GM21825 (cell line): ENCODE measurements around the gene KCNC4.

Experiments
- ATAC-seq: cut with Tn5 transposase; IDR thresholded peaks from one replicate; pipeline ENCODE4 v1.9.1; 2021; ENCODE audit warnings: mild to moderate bottlenecking, moderate library complexity; ENCODE audit not compliant: unreplicated experiment

KCNC4 gene

GRCh38 chr1:110209715-110210603, at the start of gene KCNC4:
TSS of gene KCNC4 (plus strand) at chr1:110210314. CDS start at chr1:110211500, 1,186 bp downstream.
- peak; percentile 81 for ATAC-seq

- ATAC-seq, result no peak
Observed at GRCh38 chr1:110160538-110161100, 49.5 kb upstream of the KCNC4 start.

DNA sequence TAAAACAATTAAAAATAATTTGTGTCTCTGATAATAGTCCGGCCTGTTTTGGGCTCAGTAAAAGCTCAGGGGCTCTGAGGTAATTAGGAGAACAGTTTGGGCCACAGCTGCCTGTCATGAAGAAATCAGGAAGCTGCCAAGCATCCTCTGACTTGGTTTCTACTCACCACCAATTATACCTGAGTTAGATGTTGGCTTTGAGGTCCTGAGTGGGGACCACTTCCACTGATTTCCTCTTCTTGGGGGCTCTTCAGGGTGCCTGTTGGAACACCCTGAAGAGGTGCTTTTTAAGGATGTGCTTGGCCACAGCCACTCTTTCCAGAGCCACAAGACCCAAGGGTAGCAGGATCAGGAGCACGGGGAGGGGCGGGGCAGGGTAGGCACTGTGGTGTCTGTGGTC, 48.9 kb upstream of the KCNC4 start:
- ATAC-seq, result no peak

GRCh38 chr1:110161849-110162248, 48.3 kb upstream of the KCNC4 start:
- no peak for ATAC-seq

DNA sequence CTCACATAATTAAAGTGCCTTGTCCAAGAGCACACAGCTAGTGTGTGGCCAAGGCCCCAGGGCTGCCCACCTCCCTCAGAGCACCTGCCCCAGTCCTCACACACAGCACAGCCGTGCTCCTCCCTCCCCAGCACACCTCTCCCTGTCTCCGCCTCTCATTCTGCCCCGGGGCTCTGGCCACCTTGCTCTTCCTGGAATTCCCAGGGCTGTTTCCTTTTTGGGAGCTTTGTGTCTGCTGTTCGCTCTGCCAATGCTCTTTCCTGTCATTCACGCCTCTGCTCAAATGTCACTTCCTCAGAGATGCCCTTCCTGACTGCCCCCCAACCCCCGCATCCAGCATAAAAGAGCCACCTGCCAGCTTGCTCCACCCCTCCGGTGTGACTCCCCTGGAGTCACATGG, 46.5 kb upstream of the KCNC4 start:
- ATAC-seq, result no peak

DNA sequence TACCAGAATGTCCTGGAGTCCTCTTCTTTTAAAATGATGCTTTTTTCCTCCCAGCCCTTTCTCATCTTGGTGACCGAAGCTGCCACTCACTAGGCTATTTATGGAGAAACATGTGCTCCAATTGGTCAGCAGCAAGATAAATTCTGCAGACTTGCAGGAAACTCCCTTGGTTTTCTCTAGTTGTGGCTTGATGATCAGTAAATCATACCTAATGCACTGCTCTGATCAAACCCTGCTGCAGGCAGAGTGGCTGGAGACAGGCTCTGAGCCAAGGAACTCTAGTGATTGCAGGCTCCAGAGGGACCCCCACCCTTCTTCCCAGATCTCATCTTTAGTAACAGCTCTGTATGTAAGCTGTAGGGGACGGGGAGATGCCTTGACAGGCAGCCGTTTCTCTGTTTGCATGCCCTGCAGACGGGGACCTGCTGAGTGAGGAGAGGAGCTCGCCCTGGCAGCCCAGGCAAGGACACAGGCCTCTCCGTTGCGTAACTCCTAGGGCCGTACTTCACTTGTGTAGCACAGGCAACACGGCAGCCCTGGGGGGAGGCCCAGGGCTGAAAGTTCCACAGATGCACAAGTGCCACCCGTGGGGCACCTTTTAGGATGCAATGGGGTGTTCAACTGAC, 45.3 kb upstream of the KCNC4 start:
- no peak for ATAC-seq

- no peak for ATAC-seq
Observed at GRCh38 chr1:110165761-110166231, 44.3 kb upstream of the KCNC4 start.

GRCh38 chr1:110166861-110167260, 43.3 kb upstream of the KCNC4 start:
- ATAC-seq, result no peak

GRCh38 chr1:110170766-110171733, 39.1 kb upstream of the KCNC4 start:
- ATAC-seq, result no peak

DNA sequence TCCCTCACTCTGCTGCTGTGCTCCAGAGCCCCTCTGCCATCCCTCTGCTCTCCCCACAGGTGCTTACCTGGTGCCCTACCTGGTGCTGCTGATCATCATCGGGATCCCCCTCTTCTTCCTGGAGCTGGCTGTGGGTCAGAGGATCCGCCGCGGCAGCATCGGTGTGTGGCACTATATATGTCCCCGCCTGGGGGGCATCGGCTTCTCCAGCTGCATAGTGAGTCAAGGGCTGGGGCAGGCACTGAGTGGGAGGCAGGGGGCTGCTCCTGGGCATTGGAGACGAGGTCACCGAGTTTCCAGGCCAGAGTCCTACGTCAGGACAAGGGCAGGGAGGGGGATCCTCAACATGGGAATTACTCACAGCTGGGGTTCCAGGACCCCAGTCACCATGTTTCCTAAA, 38.1 kb upstream of the KCNC4 start:
- no peak for ATAC-seq

DNA sequence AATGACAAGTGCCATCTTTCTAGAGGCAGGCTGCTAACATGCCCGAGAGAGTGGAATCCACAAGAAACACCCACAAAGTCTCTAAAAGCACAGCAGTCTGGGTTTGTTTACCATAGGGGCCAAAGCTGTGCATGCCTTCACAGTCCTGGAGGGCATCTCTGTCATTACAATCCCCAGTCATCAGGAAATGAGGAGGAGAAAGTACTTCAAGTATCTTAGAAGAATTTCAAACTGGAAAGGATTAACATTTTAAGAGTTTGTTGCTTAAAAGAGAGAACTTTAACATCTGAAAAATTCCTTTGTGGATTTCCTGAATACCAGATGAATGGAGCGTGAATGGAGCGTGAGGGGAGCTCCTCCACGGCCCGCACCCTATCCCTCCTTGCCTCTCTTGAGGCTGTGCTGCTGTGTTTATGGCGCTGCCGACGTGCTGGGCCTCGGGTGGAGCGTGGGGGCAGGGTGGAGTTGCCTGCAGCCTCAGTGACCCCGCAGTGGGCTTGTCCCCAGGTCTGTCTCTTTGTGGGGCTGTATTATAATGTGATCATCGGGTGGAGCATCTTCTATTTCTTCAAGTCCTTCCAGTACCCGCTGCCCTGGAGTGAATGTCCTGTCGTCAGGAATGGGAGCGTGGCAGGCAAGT, 36.5 kb upstream of the KCNC4 start:
- no peak for ATAC-seq

DNA sequence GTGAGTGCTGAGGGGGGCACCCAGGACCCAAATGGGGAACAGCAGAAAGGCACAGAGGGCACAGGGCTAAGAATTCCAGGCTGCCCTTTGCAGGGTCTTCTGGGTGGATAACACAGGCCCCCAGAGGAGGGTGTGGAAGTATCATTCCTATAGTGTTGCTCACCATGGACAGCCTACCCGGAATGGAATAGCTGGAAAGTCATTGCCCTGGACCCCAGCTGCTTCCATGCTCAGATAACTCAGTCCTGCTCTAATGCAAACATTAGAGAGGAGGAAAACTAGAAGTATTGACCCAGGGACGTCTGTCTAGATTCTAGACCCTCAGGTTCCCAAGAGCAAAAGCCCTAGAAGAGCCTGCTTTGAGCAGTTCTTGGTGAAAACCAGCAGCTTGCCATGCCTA, 35.2 kb upstream of the KCNC4 start:
- no peak for ATAC-seq

- ATAC-seq, result no peak
Observed at GRCh38 chr1:110176299-110176956, 33.7 kb upstream of the KCNC4 start.

DNA sequence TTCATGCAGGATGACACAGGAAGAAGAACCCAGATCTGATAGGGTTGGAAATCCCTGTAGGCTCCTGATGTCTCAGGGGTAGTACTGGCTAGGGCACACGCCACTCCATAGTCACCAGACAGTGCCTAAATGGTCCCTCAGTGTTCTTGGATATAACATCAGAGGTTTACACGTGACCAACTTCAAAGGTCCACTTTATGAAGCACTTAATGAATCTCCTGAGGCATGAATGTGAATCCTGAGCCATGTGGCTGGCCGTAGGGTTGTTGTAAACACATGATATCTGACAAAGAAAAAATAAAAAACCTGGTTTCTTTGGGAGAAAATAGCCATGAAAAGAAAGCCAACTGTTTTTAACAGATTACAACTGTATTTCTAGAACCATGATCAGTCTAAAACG, 32.3 kb upstream of the KCNC4 start:
- no peak for ATAC-seq

GRCh38 chr1:110183642-110184167, 26.4 kb upstream of the KCNC4 start:
- no peak for ATAC-seq

DNA sequence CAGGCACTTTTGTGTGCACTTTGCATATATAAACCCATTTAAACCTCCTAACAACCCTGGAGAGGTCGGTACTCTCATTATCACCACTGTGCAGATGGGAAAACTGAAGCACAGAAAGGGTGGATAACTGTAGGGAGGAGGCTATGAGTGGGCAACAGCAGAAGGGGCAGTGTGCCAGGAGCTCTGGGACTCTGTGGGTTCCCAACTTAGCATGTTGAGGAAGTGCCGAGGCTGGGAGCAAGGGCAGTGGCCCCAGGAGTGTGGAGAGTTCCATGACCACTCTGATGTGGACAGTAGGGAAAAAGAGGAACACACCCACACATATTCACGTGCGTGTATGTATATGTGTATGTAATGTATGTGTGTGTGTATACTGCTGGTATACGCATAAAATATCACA, 25.7 kb upstream of the KCNC4 start:
- no peak for ATAC-seq

- ATAC-seq, result no peak
Observed at GRCh38 chr1:110185181-110185580, 24.9 kb upstream of the KCNC4 start.

- no peak for ATAC-seq
Observed at GRCh38 chr1:110186558-110186957, 23.6 kb upstream of the KCNC4 start.

DNA sequence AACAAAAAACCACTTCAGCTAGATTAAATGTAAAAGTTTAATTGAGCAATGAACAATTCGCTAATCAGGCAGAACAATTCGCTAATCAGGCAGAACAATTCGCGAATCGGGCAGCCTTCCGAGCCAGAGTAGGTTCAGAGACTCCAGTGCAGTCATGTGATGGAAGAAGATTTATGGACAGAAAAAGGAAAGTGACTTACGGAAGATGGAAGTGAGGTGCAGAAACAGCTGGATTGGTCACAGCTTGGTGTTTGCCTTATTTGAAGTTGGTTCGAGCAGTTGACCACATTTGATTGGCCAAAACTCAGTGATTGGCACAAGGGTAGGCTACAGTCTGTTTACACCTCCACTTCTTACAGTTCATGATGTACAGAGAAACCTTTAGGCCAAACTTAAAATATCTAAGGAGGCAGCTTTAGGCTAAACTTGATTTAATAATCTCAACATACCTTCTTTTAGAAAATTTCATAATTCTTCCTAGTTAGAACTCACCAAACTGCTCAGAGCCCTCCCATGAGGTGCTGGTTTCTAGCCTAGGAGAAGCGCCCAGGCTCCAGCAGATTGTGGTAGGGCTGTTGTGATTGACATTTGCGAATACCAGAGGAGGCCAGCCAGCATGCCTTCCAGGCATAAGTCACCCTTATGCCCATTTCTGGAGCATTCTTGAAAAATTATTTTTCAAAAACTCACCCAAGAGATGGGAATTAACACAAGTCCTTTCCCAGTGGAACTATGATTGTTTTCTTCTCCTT, 22.8 kb upstream of the KCNC4 start:
- no peak for ATAC-seq
